H1 (cell line): Measurements from ENCODE around the gene PSORS1C1. TPM values are rescaled to one million over a fixed set of nuclear protein-coding genes. Genes with fewer than 3 reads are reported as not detected.

Experiments used
- CTCF ChIA-PET: fragments of 300-600 bp; sonication (Branson Sonifier 250); formaldehyde crosslinking; loops from one replicate; lab custom pipeline; 2021; ENCODE audit not compliant: partially characterized antibody; lab: Charles Lee
- POLR2A ChIA-PET: fragments of 300-600 bp; sonication (Branson Sonifier 250); formaldehyde crosslinking; loops from one replicate; lab custom pipeline; 2021; ENCODE audit warnings: inconsistent platforms; ENCODE audit not compliant: partially characterized antibody; lab: Charles Lee
- DNase-seq, 2 experiments: peaks; one replicate each; pipeline versions ENCODE4 v3.0.0 to v3.0.0-alpha.2; 2010 to 2022; ENCODE audit warnings: low spot score in 2 of 2, low read depth in 1 of 2, mixed read lengths in 1 of 2
- FAIRE-seq: peaks from 2 replicates; lab custom pipeline; 2011; peaks lifted over from hg19 to GRCh38; lab: Jason Lieb, UNC
- H2AFZ ChIP-seq: 2 replicates; pipeline ENCODE4 v1.8.1; 2012; ENCODE audit warnings: low read length, inconsistent platforms
- H2AK5ac ChIP-seq: 2 replicates; pipeline ENCODE4 v1.6.1; 2013; ENCODE audit warnings: low read depth, low read length
- H2BK120ac ChIP-seq: replicated peaks from 2 replicates; pipeline ENCODE3; 2013; ENCODE audit warnings: low read depth, low read length, inconsistent platforms
- H2BK12ac ChIP-seq: 2 replicates; pipeline ENCODE4 v1.6.1; 2013; ENCODE audit warnings: low read depth, low read length
- H2BK15ac ChIP-seq: 2 replicates; pipeline ENCODE4 v1.6.1; 2013; ENCODE audit warnings: low read length
- H2BK20ac ChIP-seq: 2 replicates; pipeline ENCODE4 v1.6.1; 2013; ENCODE audit warnings: low read length
- H2BK5ac ChIP-seq: 2 replicates; pipeline ENCODE4 v1.6.1; 2013; ENCODE audit warnings: low read depth, low read length
- H3K14ac ChIP-seq: 2 replicates; pipeline ENCODE4 v1.6.1; 2013; ENCODE audit warnings: inconsistent platforms; ENCODE audit not compliant: insufficient read length
- H3K18ac ChIP-seq: 2 replicates; pipeline ENCODE4 v1.6.1; 2013; ENCODE audit warnings: low read length; ENCODE audit errors: extremely low read depth
- H3K23ac ChIP-seq: 2 replicates; pipeline ENCODE4 v1.6.1; 2013; ENCODE audit warnings: inconsistent platforms; ENCODE audit not compliant: insufficient read length
- H3K23me2 ChIP-seq: 2 replicates; pipeline ENCODE4 v1.6.1; 2013; ENCODE audit warnings: low read depth, low read length
- H3K27ac ChIP-seq: 2 replicates; pipeline ENCODE4 v1.6.1; 2011; ENCODE audit warnings: low read depth, low read length, inconsistent platforms
- H3K27me3 ChIP-seq, 4 experiments: replicated peaks in 1 of 4; 1 replicate in 1 of 4; 2 replicates in 3 of 4; pipeline versions ENCODE4 v1.6.1 to v1.8.1; 2011 to 2013; ENCODE audit warnings: low read length in 3 of 4, mild to moderate bottlenecking in 3 of 4, inconsistent platforms in 2 of 4, mixed read lengths in 2 of 4, moderate library complexity in 1 of 4; ENCODE audit not compliant: control insufficient read depth in 3 of 4, insufficient read depth in 3 of 4; ENCODE audit errors: extremely low read depth in 1 of 4
- H3K36me3 ChIP-seq, 4 experiments: 2 replicates each; pipeline versions ENCODE4 v1.6.1 to v1.8.1; 2011 to 2013; ENCODE audit warnings: mild to moderate bottlenecking in 4 of 4, low read length in 3 of 4, moderate library complexity in 2 of 4, control low read depth in 1 of 4, inconsistent platforms in 1 of 4; ENCODE audit not compliant: insufficient read depth in 4 of 4, control insufficient read depth in 2 of 4
- H3K4ac ChIP-seq: replicated peaks from 2 replicates; pipeline ENCODE3; 2013; ENCODE audit warnings: low read length, low read depth, mixed read lengths, inconsistent platforms; ENCODE audit not compliant: insufficient read length
- H3K4me1 ChIP-seq, 4 experiments: replicated peaks in 1 of 4; 1 replicate in 1 of 4; 2 replicates in 3 of 4; pipeline versions ENCODE4 v1.6.1 to v1.8.1; 2011 to 2013; ENCODE audit warnings: low read length in 3 of 4, inconsistent platforms in 2 of 4, mixed read lengths in 1 of 4; ENCODE audit not compliant: insufficient read depth in 4 of 4, control insufficient read depth in 3 of 4
- H3K4me2 ChIP-seq, 2 experiments: 2 replicates each; pipeline versions ENCODE4 v1.6.1 to v1.8.1; 2011 to 2013; ENCODE audit warnings: low read depth in 2 of 2, low read length in 2 of 2, control low read depth in 1 of 2, inconsistent platforms in 1 of 2, mild to moderate bottlenecking in 1 of 2; ENCODE audit not compliant: insufficient read depth in 1 of 2
- H3K4me3 ChIP-seq, 4 experiments: fragments of 200-600, 300-600 bp in 1 of 4; sonication (generic), shearing (Covaris generic), sonication (Bioruptor Twin) in 1 of 4; 2 replicates each; pipeline versions ENCODE4 v1.5.1 to v1.8.1; 2011 to 2016; ENCODE audit warnings: low read length in 4 of 4, low read depth in 3 of 4, control low read depth in 2 of 4, inconsistent platforms in 2 of 4, mild to moderate bottlenecking in 2 of 4, mixed read lengths in 1 of 4, moderate library complexity in 1 of 4; ENCODE audit not compliant: insufficient read depth in 2 of 4; ENCODE audit errors: extremely low read depth in 1 of 4
- H3K56ac ChIP-seq: replicated peaks from 2 replicates; pipeline ENCODE3; 2013; ENCODE audit warnings: low read depth, mild to moderate bottlenecking, mixed read lengths, low read length, inconsistent platforms; ENCODE audit not compliant: insufficient read length
- H3K79me1 ChIP-seq: 2 replicates; pipeline ENCODE4 v1.6.1; 2013; ENCODE audit warnings: low read depth, low read length, control low read depth
- H3K79me2 ChIP-seq, 2 experiments: 2 replicates each; pipeline versions ENCODE4 v1.6.1 to v1.8.1; 2012 to 2013; ENCODE audit warnings: low read length in 2 of 2, mild to moderate bottlenecking in 2 of 2, inconsistent platforms in 1 of 2; ENCODE audit not compliant: insufficient read depth in 2 of 2, control insufficient read depth in 1 of 2
- H3K9ac ChIP-seq, 4 experiments: replicated peaks in 1 of 4; 1 replicate in 1 of 4; 2 replicates in 3 of 4; pipeline versions ENCODE4 v1.6.1 to v1.8.1; 2011 to 2013; ENCODE audit warnings: low read depth in 3 of 4, low read length in 3 of 4, control low read depth in 2 of 4, mild to moderate bottlenecking in 2 of 4, moderate library complexity in 2 of 4, inconsistent platforms in 1 of 4; ENCODE audit errors: extremely low read depth in 1 of 4
- H3K9me3 ChIP-seq, 2 experiments: 2 replicates each; pipeline versions ENCODE4 v1.6.1 to v1.8.1; 2012 to 2013; ENCODE audit warnings: mild to moderate bottlenecking in 2 of 2, moderate library complexity in 2 of 2, control low read depth in 1 of 2, inconsistent platforms in 1 of 2, low read depth in 1 of 2, low read length in 1 of 2, mixed read lengths in 1 of 2; ENCODE audit not compliant: insufficient read depth in 2 of 2
- H4K20me1 ChIP-seq, 2 experiments: replicated peaks in 1 of 2; 2 replicates each; pipeline versions ENCODE3 to v1.8.1; 2011 to 2013; ENCODE audit warnings: inconsistent platforms in 2 of 2, low read length in 2 of 2, mild to moderate bottlenecking in 1 of 2; ENCODE audit not compliant: insufficient read depth in 2 of 2, control insufficient read depth in 1 of 2
- H4K5ac ChIP-seq: 2 replicates; pipeline ENCODE4 v1.6.1; 2013; ENCODE audit warnings: low read length, low read depth, mixed read lengths, inconsistent platforms; ENCODE audit not compliant: insufficient read length
- H4K8ac ChIP-seq: 2 replicates; pipeline ENCODE4 v1.8.0; 2013; ENCODE audit warnings: mild to moderate bottlenecking, moderate library complexity, low read length, inconsistent platforms; ENCODE audit not compliant: insufficient read depth; ENCODE audit errors: extremely low read depth
- H4K91ac ChIP-seq: replicated peaks from 2 replicates; pipeline ENCODE3; 2013; ENCODE audit warnings: low read length, mixed read lengths, inconsistent platforms; ENCODE audit not compliant: insufficient read length
- BRCA1 ChIP-seq: IDR thresholded peaks from 2 replicates; pipeline ENCODE4 v1.6.1; 2012; ENCODE audit warnings: low read depth, low read length, improper control_type of control experiment
- CTCF ChIP-seq, 3 experiments: IDR thresholded peaks; 1 replicate in 2 of 3; 2 replicates in 1 of 3; pipeline versions ENCODE4 v1.5.1 to v1.6.1; 2011; ENCODE audit warnings: low read length in 3 of 3, mild to moderate bottlenecking in 3 of 3, inconsistent platforms in 2 of 3, low read depth in 1 of 3, moderate library complexity in 1 of 3; ENCODE audit not compliant: insufficient read depth in 1 of 3; ENCODE audit errors: control extremely low read depth in 1 of 3
- SIRT6 ChIP-seq: IDR thresholded peaks from one replicate; pipeline ENCODE4 v1.7.1; 2012; ENCODE audit warnings: low read length, inconsistent platforms
- SP2 ChIP-seq: IDR thresholded peaks from 2 replicates; pipeline ENCODE4 v1.6.1; 2012; ENCODE audit warnings: mild to moderate bottlenecking, low read length, inconsistent platforms
- SP4 ChIP-seq: IDR thresholded peaks from 2 replicates; pipeline ENCODE4 v1.6.1; 2012; ENCODE audit warnings: low read length, inconsistent platforms
- SRF ChIP-seq: IDR thresholded peaks from 2 replicates; pipeline ENCODE4 v1.6.1; 2011; ENCODE audit warnings: mild to moderate bottlenecking, low read depth, low read length, moderate library complexity
- WGBS, 2 experiments: shearing (Covaris generic) in 1 of 2; methylation state at CpG; one replicate each; pipeline versions ENCODE4 v1.1.6 to v1.1.7; 2013 to 2015; ENCODE audit warnings: low lambda C conversion rate in 2 of 2, mixed read lengths in 2 of 2, inconsistent platforms in 1 of 2, low coverage in 1 of 2, missing lambda C conversion rate in 1 of 2; ENCODE audit not compliant: insufficient replicate concordance in 2 of 2, insufficient coverage in 1 of 2, insufficient read length in 1 of 2; ENCODE audit errors: extremely low coverage in 1 of 2, missing lambda C conversion rate in 1 of 2; 5-methylcytosine and 5-hydroxymethylcytosine counted together
- polyA plus RNA-seq, 7 experiments: library from polyadenylated mRNA; depleted of rRNA in 3 of 7; stranded (reverse) in 5 of 7; unstranded in 2 of 7; fragments of >200 nt in 5 of 7; fragments of 200-250 nt in 2 of 7; gene quantifications; 1 replicate in 5 of 7; 2 replicates in 1 of 7; 4 replicates in 1 of 7; pipeline versions ENCODE4 v1.2.1 to v1.2.3, GENCODE V29; 2011 to 2013; ENCODE audit warnings: missing spikeins in 2 of 7, mixed read lengths in 2 of 7
- total RNA-seq: library from RNA; stranded (reverse); fragmentation: NEBNext Ultra II Directional; extraction: Animal tissue kit (Norgen Biotek cat#: 25700); gene quantifications from 2 replicates; pipeline ENCODE4 v1.2.1, GENCODE V29; 2021

The PSORS1C1 gene
- total and polyA plus RNA-seq, 2 of the 8 experiments (the other 6 are each of a cell fraction or from before 2014, with no cell fraction given) = 0.12 to 0.52 TPM

GRCh38 chr6:31075528-31075927 lies 39.1 kb upstream of the PSORS1C1 start:
- POLR2A ChIA-PET = interaction anchor here (0.6 kb wide), 1 partner anchor 58 kb away, joined by 3 read pairs; no protein-coding TSS in a partner anchor
- H4K5ac ChIP-seq = no peak overlapping the region
- H2BK12ac ChIP-seq = no peak overlapping the region
- no peak overlapping the region for H3K14ac ChIP-seq
- peaks cover under 1 to 14% (median 6%) of the 10 kb centered on the region in 4 experiments for H3K4me1 ChIP-seq
- H2BK15ac ChIP-seq = no peak overlapping the region
- no peak overlapping the region for H4K91ac ChIP-seq
- H3K4me3 ChIP-seq = no peak overlapping the region
- 96% methylated on average over 1 of the region's 1 CpG; no CpG with 5 or more reads in 1 of the 2 experiments for WGBS, 2 experiments
- peak overlapping the region; percentile 4 for H3K4ac ChIP-seq
- H2BK120ac ChIP-seq = no peak overlapping the region
- no peaks in the 10 kb centered on the region for H3K79me1 ChIP-seq
- no peaks in the 10 kb centered on the region for H3K36me3 ChIP-seq
- no peaks in the 10 kb centered on the region for H3K9me3 ChIP-seq
- no peak for FAIRE-seq
- no peaks in the 10 kb centered on the region for H3K27me3 ChIP-seq
- TF ChIP-seq SRF (no peak), SP2 (no peak), SP4 (no peak), BRCA1 (no peak), CTCF (IDR thresholded peaks at IDR 0.05; ENCODE audit: control extremely low read depth in 1 of 3, insufficient read depth in 1 of 3, low read depth in 1 of 3, low read length in 3 of 3) (no peak), SIRT6 (no peak)
- TF ChIP-seq, all 59 proteins: peak for 0
- H3K79me2 ChIP-seq = no peaks in the 10 kb centered on the region
- no peak overlapping the region for H2AK5ac ChIP-seq
- H3K56ac ChIP-seq = no peak overlapping the region
- no peak overlapping the region for H3K27ac ChIP-seq
- CTCF ChIA-PET = interaction anchor here (0.6 to 1.3 kb wide), 4 partner anchors 128 to 162 kb away, joined by 3 to 7 read pairs (median 3); no protein-coding TSS in a partner anchor
- H4K20me1 ChIP-seq = no peaks in the 10 kb centered on the region
- no peak overlapping the region for H3K9ac ChIP-seq
- H3K23ac ChIP-seq = no peak overlapping the region
- H2BK5ac ChIP-seq = no peak overlapping the region
- DNase-seq = no peak
- no peak overlapping the region for H3K4me2 ChIP-seq
- no peak overlapping the region for H4K8ac ChIP-seq
- no peak overlapping the region for H2AFZ ChIP-seq
- 0 out of 2 replicates have a peak, but pooled peaks cover 2% of the 10 kb centered on the region for H3K23me2 ChIP-seq
- no peak overlapping the region for H2BK20ac ChIP-seq
- H3K18ac ChIP-seq = no peak overlapping the region
